GM12878 (cell line): Measurements from ENCODE around the gene HYDIN. TPM values are rescaled to one million over a fixed set of nuclear protein-coding genes. Genes with fewer than 3 reads are reported as not detected.

Experiments
- ATAC-seq: fragments of 200-7000 bp; cut with Tn5 transposase; 3 replicates; pipeline ENCODE4 v1.9.1; 2020; ENCODE audit warnings: mild to moderate bottlenecking, moderate library complexity
- BruUV-seq: library from RNA; stranded (reverse); fragments of 400-500 nt; replicated peaks from 2 replicates; lab custom pipeline; 2021; lab: Mats Ljungman, UMichigan
- CTCF ChIA-PET: fragments of 300-600 bp; sonication (Branson Sonifier 250); formaldehyde crosslinking; extraction: SDS; loops from one replicate; lab custom pipeline; 2021; ENCODE audit warnings: inconsistent platforms; lab: Yijun Ruan, JAX
- POLR2A ChIA-PET: fragments of 350-600 bp; formaldehyde crosslinking; extraction: SDS; loops from one replicate; lab custom pipeline; 2021; ENCODE audit warnings: inconsistent platforms; lab: Charles Lee
- RAD21 ChIA-PET: fragments of 300-600 bp; sonication (Branson Sonifier 250); formaldehyde crosslinking; loops from one replicate; lab custom pipeline; 2023; ENCODE audit warnings: antibody characterized with exemption; ENCODE audit not compliant: unreplicated experiment; lab: Charles Lee
- SMC1A ChIA-PET: fragments of 300-600 bp; sonication (Branson Sonifier 250); formaldehyde crosslinking; loops from one replicate; lab custom pipeline; 2023; ENCODE audit not compliant: unreplicated experiment, uncharacterized antibody; lab: Charles Lee
- DNase-seq: peaks from one replicate; pipeline ENCODE4 v3.0.0-alpha.2; 2011; ENCODE audit warnings: low read depth, low spot score
- FAIRE-seq: peaks from 3 replicates; lab custom pipeline; 2011; peaks lifted over from hg19 to GRCh38; lab: Jason Lieb, UNC
- H2AFZ ChIP-seq: 2 replicates; pipeline ENCODE4 v1.6.0; 2011; ENCODE audit warnings: low read depth, low read length, control low read depth; ENCODE audit not compliant: control insufficient read depth
- H3K27ac ChIP-seq: 2 replicates; pipeline ENCODE4 v1.5.1; 2011; ENCODE audit warnings: control low read depth; ENCODE audit not compliant: control insufficient read depth, insufficient read depth
- H3K27me3 ChIP-seq, 2 experiments: replicated peaks in 1 of 2; 2 replicates each; pipeline versions ENCODE4 v1.6.0 to v1.6.1; 2011; ENCODE audit warnings: low read length in 1 of 2; ENCODE audit not compliant: control insufficient read depth in 2 of 2, insufficient read depth in 2 of 2
- H3K36me3 ChIP-seq, 2 experiments: 2 replicates each; pipeline ENCODE4 v1.5.1; 2011; ENCODE audit warnings: low read length in 1 of 2; ENCODE audit not compliant: control insufficient read depth in 2 of 2, insufficient read depth in 2 of 2
- H3K4me1 ChIP-seq: 2 replicates; pipeline ENCODE4 v1.6.1; 2011; ENCODE audit warnings: mild to moderate bottlenecking, low read length, moderate library complexity, mixed read lengths; ENCODE audit not compliant: control insufficient read depth, insufficient read depth
- H3K4me2 ChIP-seq: 2 replicates; pipeline ENCODE4 v1.6.0; 2011; ENCODE audit warnings: control low read depth; ENCODE audit not compliant: control insufficient read depth, insufficient read depth
- H3K4me3 ChIP-seq: fragments of 200-600 bp; sonication (generic); 2 replicates; pipeline ENCODE4 v1.5.1; 2016
- H3K79me2 ChIP-seq: 2 replicates; pipeline ENCODE4 v1.6.0; 2011; ENCODE audit warnings: low read length; ENCODE audit not compliant: control insufficient read depth, insufficient read depth
- H3K9ac ChIP-seq: 2 replicates; pipeline ENCODE4 v1.8.0; 2011; ENCODE audit warnings: low read length, control low read depth, mixed read lengths; ENCODE audit not compliant: control insufficient read depth, insufficient read depth
- H3K9me3 ChIP-seq: replicated peaks from 3 replicates; pipeline ENCODE4 v1.5.1; 2011; ENCODE audit warnings: mild to moderate bottlenecking, low read length; ENCODE audit not compliant: control insufficient read depth, insufficient read depth
- H4K20me1 ChIP-seq: 2 replicates; pipeline ENCODE4 v1.6.0; 2011; ENCODE audit not compliant: control insufficient read depth, insufficient read depth
- BMI1 ChIP-seq: fragments of 450-650 bp; IDR thresholded peaks from 2 replicates; pipeline ENCODE4 v1.6.1; 2016; ENCODE audit warnings: mild to moderate bottlenecking, moderate library complexity, borderline replicate concordance
- CREM ChIP-seq: IDR thresholded peaks from 2 replicates; pipeline ENCODE4 v1.6.1; 2014; ENCODE audit warnings: antibody characterized with exemption, low read depth
- JUNB ChIP-seq: IDR thresholded peaks from 2 replicates; pipeline ENCODE4 v1.6.1; 2016; ENCODE audit warnings: antibody characterized with exemption, mild to moderate bottlenecking
- LARP7 ChIP-seq: fragments of 450-650 bp; IDR thresholded peaks from 2 replicates; pipeline ENCODE4 v1.6.1; 2017; ENCODE audit warnings: mild to moderate bottlenecking
- MEF2B ChIP-seq: fragments of 450-650 bp; IDR thresholded peaks from 2 replicates; pipeline ENCODE4 v1.6.1; 2018; ENCODE audit warnings: mild to moderate bottlenecking, moderate library complexity; ENCODE audit not compliant: partially characterized antibody, poor library complexity, severe bottlenecking
- MXI1 ChIP-seq: fragments of 150-350 bp; IDR thresholded peaks from 2 replicates; pipeline ENCODE4 v1.6.1; 2011; ENCODE audit warnings: low read depth, mild to moderate bottlenecking, inconsistent platforms, low read length, improper control_type of control experiment
- NR2C1 ChIP-seq: fragments of 450-650 bp; IDR thresholded peaks from 2 replicates; pipeline ENCODE4 v1.6.1; 2017; ENCODE audit warnings: antibody characterized with exemption, mild to moderate bottlenecking, moderate library complexity
- PAX8 ChIP-seq: fragments of 450-650 bp; IDR thresholded peaks from 2 replicates; pipeline ENCODE4 v1.6.1; 2017; ENCODE audit warnings: mild to moderate bottlenecking, moderate library complexity
- PML ChIP-seq: IDR thresholded peaks from 2 replicates; pipeline ENCODE4 v1.6.1; 2012; ENCODE audit warnings: low read length, inconsistent platforms
- RCOR1 ChIP-seq: conservative IDR thresholded peaks from 2 replicates; pipeline ENCODE4 v1.6.1; 2012; ENCODE audit warnings: low read depth, low read length, improper control_type of control experiment
- RFX5 ChIP-seq: IDR thresholded peaks from 2 replicates; pipeline ENCODE4 v1.6.1; 2011; ENCODE audit warnings: low read depth, low read length, improper control_type of control experiment
- SIX5 ChIP-seq: IDR thresholded peaks from 2 replicates; pipeline ENCODE4 v1.6.1; 2011; ENCODE audit warnings: mild to moderate bottlenecking, low read depth, low read length, moderate library complexity; ENCODE audit not compliant: severe bottlenecking
- TAF1 ChIP-seq: IDR thresholded peaks from 2 replicates; pipeline ENCODE4 v1.6.1; 2011; ENCODE audit warnings: mild to moderate bottlenecking, low read depth, low read length, borderline replicate concordance
- ZNF384 ChIP-seq: IDR thresholded peaks from 2 replicates; pipeline ENCODE4 v1.6.1; 2012; ENCODE audit warnings: low read depth, mild to moderate bottlenecking, low read length, improper control_type of control experiment, borderline replicate concordance
- WGBS: methylation state at CpG from one replicate; pipeline ENCODE4 v1.1.6; 2016; ENCODE audit warnings: low lambda C conversion rate; ENCODE audit not compliant: insufficient replicate concordance, insufficient coverage; ENCODE audit errors: missing lambda C conversion rate; 5-methylcytosine and 5-hydroxymethylcytosine counted together
- in situ Hi-C: fragments of 300-500 bp; cut with MboI; formaldehyde crosslinking; loops from 9 replicates; pipeline ENCODE4 v1.14.3; 2018; ENCODE audit warnings: mixed read lengths
- intact Hi-C: fragments of 100-400 bp; cut with micrococcal nuclease; formaldehyde crosslinking; loops from one replicate; pipeline ENCODE4 v1.14.2; 2022; ENCODE audit not compliant: unreplicated experiment
- polyA plus RNA-seq, 11 experiments: library from polyadenylated mRNA; depleted of rRNA in 4 of 11; unstranded in 6 of 11; stranded (reverse) in 5 of 11; fragments of >200 nt; fragmentation: Nextera tagmentation in 4 of 11; fragmentation: Illumina TruSeq in 1 of 11; extraction: Ambion mirVana in 4 of 11; extraction: Trizol in 1 of 11; gene quantifications; 1 replicate in 1 of 11; 2 replicates in 10 of 11; pipeline versions ENCODE4 v1.2.1 to v1.2.3, GENCODE V29; 2011 to 2016; ENCODE audit warnings: inconsistent platforms in 2 of 11, missing spikeins in 2 of 11, low read depth in 1 of 11
- total RNA-seq, 4 experiments: library from RNA; depleted of rRNA in 3 of 4; stranded (reverse); fragments of >200 nt in 3 of 4; fragmentation: Illumina TruSeq in 1 of 4; extraction: Trizol in 1 of 4; gene quantifications; 2 replicates each; pipeline versions ENCODE4 v1.2.1 to v1.2.3, GENCODE V29; 2013 to 2021
- TF ChIP-seq, protein P1 (sequence below): fragments of 450-650 bp; IDR thresholded peaks from 2 replicates; pipeline ENCODE4 v1.6.1; 2016; ENCODE audit warnings: mild to moderate bottlenecking
- TF ChIP-seq, protein P2 (sequence below): IDR thresholded peaks from 2 replicates; pipeline ENCODE4 v1.6.1; 2011; ENCODE audit warnings: low read depth, low read length, improper control_type of control experiment, borderline replicate concordance

HYDIN gene
- total and polyA plus RNA-seq, 10 of the 15 experiments (the other 5 are each of a cell fraction or from before 2014, with no cell fraction given), result 0.01 to 0.30 (median 0.10) TPM; not detected in 7

DNA sequence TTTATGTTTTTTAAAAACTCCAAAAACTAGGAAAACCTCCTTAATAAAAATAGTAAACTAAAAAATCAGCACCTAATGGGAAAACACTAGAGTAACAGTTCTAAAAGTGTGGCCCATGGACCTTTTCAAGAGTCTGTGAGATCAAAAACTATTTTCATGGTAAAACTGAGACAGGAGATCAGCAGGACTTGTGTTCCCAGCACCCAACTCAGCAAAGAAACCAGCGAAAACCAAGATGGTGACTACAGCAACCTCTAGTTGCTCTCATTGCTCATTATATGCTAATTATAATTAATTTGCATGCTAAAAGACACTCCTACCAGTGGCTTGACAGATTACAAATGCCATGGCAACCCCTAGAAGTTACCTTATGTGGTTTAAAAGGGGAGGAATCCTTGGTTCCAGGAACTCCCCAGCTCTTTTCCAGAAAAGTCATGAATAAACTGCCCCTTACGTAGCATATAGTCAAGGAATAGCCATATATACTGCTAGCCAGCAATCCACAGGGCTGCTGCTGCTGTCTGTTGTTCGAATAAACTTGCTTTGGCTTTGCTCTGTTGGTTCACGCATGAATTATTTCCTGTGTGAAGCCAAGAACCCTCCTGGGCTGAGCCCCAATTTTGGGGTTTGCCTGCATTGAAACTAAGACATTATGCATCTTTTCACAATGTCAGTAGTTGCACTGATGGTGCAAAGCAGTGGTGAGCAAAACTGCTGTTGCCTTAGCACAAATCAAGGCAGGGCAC lies 46.2 kb upstream of the HYDIN start:
- ChIA-PET RAD21 (no interaction called here), CTCF (no interaction called here), POLR2A (no interaction called here)
- Histone ChIP-seq H3K9ac (no peak overlapping the region), H3K9me3 (no peaks in the 10 kb centered on the region), H3K4me2 (no peak overlapping the region), H3K4me1 (no peaks in the 10 kb centered on the region)
- intact Hi-C loops, result no loop called here
- no peak for ATAC-seq
- no TSS peak for BruUV-seq
- TF ChIP-seq JUNB, result no peak
- no peak for TF ChIP-seq BMI1
- TF ChIP-seq RCOR1, result no peak
- no peak for TF ChIP-seq ZNF384
- no peak for TF ChIP-seq RFX5
- no peak for TF ChIP-seq PAX8
- TF ChIP-seq MEF2B, result no peak
- TF ChIP-seq, all 136 proteins: peak for 0
- Histone ChIP-seq H4K20me1 (no peaks in the 10 kb centered on the region), H2AFZ (no peak overlapping the region), H3K79me2 (no peaks in the 10 kb centered on the region), H3K4me3 (no peak overlapping the region), H3K27ac (no peak overlapping the region), H3K27me3 (no peaks in the 10 kb centered on the region), H3K36me3 (no peaks in the 10 kb centered on the region)
- DNase-seq, result no peak
- FAIRE-seq, result no peak
- SMC1A ChIA-PET, result no interaction called here
- in situ Hi-C loops, result no loop called here
- WGBS, result 83% methylated on average over 4 of the region's 4 CpGs

DNA sequence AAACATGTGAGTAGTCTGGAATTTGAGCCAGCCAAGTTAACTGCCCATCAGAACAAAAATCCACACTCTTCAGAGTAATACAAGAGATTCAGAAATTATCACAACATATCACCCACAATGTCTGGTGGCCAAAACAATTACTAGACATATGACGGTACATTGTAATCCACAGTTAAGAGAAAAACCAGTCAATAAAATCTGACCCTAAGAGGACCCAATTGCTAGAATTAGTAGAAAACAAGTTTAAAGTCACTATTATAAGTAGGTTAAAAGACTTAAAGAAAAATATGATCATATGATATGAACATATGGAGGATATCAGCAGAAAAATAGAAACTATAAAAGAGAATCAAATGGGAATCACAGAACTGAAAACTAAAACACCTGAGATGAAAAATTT lies 42.9 kb upstream of the HYDIN start:
- no peaks in the 10 kb centered on the region for H3K36me3 ChIP-seq
- WGBS, result 100% methylated on average over 1 of the region's 1 CpG
- RAD21 ChIA-PET, result no interaction called here
- no peaks in the 10 kb centered on the region for H3K79me2 ChIP-seq
- no peak overlapping the region for H3K27ac ChIP-seq
- intact Hi-C loops, result no loop called here
- no peaks in the 10 kb centered on the region for H3K27me3 ChIP-seq
- no peak overlapping the region for H3K4me2 ChIP-seq
- no peak overlapping the region for H3K9ac ChIP-seq
- H3K9me3 ChIP-seq, result no peaks in the 10 kb centered on the region
- CTCF ChIA-PET, result interaction anchor here (1.1 kb wide), 1 partner anchor 38 kb away, joined by 3 read pairs; no protein-coding TSS in a partner anchor
- in situ Hi-C loops, result no loop called here
- SMC1A ChIA-PET, result no interaction called here
- FAIRE-seq, result no peak
- no peaks in the 10 kb centered on the region for H3K4me1 ChIP-seq
- no TSS peak for BruUV-seq
- DNase-seq, result no peak
- H4K20me1 ChIP-seq, result no peaks in the 10 kb centered on the region
- no peak overlapping the region for H3K4me3 ChIP-seq
- no peak overlapping the region for H2AFZ ChIP-seq
- POLR2A ChIA-PET, result no interaction called here
- no peak for ATAC-seq
- no peak for TF ChIP-seq PML
- TF ChIP-seq SIX5, result no peak
- TF ChIP-seq LARP7, result no peak
- no peak for TF ChIP-seq NR2C1
- no peak for TF ChIP-seq CREM
- no peak for TF ChIP-seq TAF1
- TF ChIP-seq, protein P1, sequence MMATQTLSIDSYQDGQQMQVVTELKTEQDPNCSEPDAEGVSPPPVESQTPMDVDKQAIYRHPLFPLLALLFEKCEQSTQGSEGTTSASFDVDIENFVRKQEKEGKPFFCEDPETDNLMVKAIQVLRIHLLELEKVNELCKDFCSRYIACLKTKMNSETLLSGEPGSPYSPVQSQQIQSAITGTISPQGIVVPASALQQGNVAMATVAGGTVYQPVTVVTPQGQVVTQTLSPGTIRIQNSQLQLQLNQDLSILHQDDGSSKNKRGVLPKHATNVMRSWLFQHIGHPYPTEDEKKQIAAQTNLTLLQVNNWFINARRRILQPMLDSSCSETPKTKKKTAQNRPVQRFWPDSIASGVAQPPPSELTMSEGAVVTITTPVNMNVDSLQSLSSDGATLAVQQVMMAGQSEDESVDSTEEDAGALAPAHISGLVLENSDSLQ, result no peak
- no peak for TF ChIP-seq MXI1
- TF ChIP-seq, protein P2, sequence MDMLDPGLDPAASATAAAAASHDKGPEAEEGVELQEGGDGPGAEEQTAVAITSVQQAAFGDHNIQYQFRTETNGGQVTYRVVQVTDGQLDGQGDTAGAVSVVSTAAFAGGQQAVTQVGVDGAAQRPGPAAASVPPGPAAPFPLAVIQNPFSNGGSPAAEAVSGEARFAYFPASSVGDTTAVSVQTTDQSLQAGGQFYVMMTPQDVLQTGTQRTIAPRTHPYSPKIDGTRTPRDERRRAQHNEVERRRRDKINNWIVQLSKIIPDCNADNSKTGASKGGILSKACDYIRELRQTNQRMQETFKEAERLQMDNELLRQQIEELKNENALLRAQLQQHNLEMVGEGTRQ, result no peak
